Activated effector memory CD4-positive, alpha-beta T cell treated with anti-CD3 and anti-CD28 coated beads, Interleukin-2, amount 50 U/mL, for 16 hours (primary cell): ENCODE data around the gene BMPR1A.
"Not testable (repeated sequence)": the region's sequence is repeated elsewhere in the genome, so short reads cannot be mapped to it uniquely, and the experiment has no call there.

Source experiments
- DNase-seq: peaks from one replicate; pipeline ENCODE4 v3.0.0-alpha.2; 2020

The BMPR1A gene

DNA sequence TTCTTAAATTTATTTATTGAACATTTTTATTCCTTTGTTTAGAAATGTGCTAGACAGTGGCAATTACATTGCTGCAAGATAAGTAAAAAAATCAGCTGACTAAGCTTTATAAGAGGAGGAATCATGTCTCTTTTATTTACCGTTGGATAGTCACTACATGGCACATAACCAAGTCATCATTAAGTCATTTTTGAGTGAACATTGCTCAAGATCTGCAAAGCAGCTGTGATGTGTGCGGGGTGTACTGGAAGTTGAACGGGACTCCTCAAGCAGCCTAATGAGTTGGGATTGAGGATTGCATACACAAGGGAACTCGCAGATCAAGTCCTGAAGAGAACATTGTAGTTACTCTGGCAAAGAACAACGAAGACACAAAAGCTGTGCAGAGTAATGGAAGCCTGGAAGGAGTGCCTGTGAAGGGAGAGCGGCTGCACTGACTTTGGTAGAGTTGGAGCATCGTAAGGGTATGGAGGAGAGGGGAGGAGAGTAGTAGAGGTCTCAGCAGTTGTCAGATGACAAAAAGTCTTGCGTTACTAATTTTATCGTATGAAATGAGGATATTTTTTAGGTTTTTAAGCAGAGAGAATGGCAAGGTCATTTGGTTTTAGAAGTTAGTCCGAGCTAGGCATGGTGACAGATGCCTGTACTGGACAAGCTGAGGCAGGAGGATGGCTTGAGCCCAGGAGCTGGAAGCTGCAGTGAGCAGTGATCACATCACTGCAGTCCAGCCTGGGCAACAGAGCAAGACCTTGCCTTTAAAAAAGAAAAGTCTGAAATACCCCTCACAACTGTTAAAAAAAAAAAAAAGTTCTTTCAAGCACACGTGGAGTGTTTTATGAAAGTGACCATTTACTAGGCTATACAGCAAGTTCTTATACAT lies 95.1 kb downstream of the BMPR1A start:
- DNase-seq: no peak

GRCh38 chr10:86853582-86853981 lies 97.2 kb downstream of the BMPR1A start:
- DNase-seq: not testable (repeated sequence)

DNA sequence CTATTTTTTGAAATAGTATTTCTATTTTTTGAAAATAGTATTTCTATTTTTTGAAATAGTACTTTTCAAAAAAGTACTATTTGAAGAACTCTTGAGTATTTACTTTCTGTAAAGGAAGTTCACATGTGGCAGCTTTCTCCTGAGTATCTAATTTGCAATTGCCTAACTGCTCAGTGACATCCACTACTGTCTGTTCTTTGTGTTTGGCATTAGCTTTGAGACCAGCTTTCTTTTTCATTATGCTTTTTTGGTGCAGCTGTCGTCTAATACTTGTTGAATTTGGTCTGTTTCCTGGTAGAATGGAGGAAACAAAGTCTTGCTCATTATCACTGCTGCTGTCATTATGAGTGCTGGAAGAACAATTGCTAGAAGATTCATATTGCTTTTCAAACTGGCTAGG lies 99.1 kb downstream of the BMPR1A start:
- DNase-seq: no peak

- no peak for DNase-seq
Observed at GRCh38 chr10:86856156-86856555, 99.7 kb downstream of the BMPR1A start.

DNA sequence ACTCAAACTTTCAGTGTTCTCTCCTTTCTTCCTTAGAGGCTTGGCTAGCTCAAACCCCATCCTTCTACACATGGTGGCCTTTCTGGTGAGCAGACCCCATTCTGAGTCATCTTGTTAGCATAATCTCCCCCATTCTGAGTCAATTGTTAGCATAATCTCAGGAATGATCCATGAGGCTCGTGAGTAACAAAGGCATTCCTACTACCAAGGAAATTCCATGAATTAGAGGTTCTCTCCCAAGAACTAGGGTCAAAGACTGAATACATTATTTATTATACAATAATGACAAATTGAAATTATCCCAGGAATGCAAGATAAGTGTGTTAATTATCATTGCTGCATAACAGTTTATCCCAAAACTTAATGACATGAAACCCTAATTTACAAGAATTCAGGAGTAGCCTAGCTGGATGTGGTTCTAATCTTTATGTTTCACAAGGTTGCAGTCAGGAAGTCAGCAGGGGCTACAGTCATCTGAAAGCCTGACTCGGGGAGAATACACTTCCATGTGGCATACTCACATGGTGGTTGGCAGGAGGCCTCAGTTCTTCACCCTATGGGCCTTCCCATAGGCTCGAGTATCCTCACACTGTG lies 100.8 kb downstream of the BMPR1A start:
- no peak for DNase-seq

DNA sequence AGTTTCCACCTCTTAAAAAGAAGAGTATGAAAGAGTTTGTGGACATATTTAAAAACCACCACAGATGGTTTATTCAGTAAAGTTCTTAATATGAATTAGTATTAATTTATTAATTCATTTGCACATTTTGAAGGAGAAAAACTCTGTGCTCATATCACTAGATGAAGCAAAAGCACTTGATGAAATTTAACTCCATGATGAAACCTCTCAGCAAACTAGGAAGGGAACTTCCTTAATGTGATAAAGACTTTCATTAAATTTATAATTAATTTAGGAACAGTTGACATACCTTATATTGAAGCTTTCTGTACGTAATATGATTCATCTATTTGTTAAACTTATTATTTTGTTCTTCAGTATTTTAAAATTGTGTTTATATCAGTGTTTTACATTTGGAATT lies 101.6 kb downstream of the BMPR1A start:
- no peak for DNase-seq

GRCh38 chr10:86861351-86861750 lies 104.9 kb downstream of the BMPR1A start:
- no peak for DNase-seq

DNA sequence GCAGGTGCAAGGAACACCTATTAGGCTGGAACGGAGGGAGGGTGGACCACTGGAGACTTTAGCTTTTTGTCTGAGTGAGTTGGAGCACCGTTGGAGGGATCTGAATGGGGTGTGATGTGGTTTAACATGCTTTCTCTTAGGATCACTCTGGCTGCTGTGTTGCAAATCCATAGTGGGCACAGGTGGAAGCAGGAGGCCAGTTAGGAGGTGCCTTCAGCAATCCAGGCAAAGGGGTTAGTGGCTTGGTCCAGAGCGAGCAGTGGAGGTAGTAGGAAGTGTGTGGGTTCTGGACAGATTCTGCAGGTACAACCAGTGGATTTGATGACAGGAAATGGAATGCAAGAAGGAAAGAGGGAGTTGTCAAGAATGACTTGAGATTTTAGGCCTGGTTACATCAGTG lies 106.0 kb downstream of the BMPR1A start:
- DNase-seq: no peak

- DNase-seq: no peak
Observed at GRCh38 chr10:86862786-86863483, 106.5 kb downstream of the BMPR1A start.

- DNase-seq: no peak
Observed at GRCh38 chr10:86863484-86863842, 107.0 kb downstream of the BMPR1A start.

DNA sequence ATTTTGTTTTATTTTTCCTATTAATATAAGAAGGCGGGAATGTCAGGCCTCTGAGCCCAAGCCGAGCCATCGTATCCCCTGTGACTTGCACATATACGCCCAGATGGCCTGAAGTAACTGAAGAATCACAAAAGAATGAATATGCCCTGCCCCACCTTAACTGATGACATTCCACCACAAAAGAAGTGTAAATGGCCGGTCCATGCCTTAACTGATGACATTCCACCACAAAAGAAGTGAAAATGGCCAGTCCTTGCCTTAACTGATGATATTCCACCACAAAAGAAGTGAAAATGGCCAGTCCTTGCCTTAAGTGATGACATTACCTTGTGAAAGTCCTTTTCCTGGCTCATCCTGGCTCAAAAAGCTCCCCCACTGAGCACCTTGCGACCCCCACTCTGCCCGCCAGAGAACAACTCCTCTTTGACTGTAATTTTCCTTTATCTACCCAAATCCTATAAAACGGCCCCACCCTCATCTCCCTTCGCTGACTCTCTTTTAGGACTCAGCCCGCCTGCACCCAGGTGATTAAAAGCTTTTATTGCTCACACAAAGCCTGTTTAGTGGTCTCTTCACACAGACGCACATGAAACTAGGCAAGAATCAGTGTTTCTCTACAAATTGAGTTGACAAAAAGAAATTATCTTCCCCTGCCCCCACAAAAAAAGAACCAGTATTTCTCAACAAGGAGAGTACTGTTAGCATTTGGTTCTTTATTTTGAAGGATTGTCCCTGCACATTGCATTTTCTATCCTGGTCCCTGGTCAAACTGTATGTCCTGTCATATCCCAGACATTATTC lies 108.8 kb downstream of the BMPR1A start:
- not testable (repeated sequence) for DNase-seq

DNA sequence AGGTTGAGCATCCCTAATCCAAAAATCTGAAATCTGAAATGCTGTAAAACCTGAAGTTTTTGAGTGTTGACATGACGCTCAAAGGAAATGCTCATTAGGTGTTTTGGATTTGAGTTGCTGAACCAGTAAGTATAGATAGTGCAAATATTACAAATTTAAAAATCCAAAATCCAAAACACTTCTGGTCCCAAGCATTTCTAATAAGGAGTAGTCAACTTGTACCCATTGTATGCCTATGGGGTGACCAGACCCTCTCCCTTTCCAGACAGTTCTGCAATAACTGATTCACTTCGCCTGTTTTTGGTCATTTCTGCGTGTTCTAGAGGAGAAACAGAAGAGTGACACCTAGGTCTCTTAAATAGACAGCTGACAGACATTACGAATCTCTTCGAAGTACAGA lies 110.7 kb downstream of the BMPR1A start:
- no peak for DNase-seq

DNA sequence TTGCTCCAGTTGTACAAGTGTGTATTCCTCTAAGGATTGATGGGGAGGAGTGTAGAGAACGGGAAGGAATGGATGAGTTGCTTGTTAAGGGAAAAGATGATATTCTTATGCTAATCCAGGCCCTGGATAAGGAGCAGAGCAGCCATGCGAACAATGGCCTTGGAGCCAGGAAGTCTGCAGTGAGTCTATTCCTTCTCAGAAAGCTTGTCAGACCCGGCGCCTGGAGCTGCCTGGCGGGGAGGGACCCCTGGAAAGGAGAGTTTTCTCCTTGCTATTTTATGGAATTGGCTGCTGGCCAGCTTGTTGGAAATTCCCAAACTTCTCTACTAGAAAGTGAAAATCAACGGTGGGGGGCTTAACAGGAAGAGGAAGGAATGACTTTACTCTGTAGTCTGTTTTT lies 111.9 kb downstream of the BMPR1A start:
- no peak for DNase-seq

GRCh38 chr10:86870679-86871078 lies 114.3 kb downstream of the BMPR1A start:
- DNase-seq: no peak

DNA sequence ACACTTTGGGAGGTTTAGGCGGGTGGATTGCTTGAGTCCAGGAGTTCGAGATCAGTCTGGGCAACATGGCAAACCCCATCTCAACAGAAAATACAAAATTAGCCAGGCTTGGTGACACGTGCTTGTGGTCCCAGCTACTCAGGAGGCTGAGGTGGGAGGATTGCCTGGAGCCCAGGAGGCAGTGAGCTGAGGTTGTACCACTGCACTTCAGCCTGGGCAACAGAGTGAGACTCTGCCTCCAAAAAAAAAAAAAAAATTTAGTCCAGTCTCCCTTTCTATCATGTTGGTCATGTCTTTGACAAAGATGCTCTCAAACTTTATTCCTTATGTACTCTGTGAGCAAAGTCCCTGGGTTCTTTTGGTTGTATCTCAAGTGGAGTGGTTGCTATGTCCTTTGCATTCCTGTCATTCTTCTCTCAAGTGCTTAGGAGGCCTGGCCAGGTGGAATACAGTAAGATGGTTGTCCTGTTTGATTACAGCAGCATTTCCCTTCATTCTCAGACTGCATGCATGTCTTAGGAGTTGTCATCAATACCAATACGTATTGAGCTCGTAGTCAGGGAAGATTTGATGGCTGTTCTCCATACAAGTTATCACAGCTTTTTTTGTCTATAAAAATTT lies 115.3 kb downstream of the BMPR1A start:
- no peak for DNase-seq

DNA sequence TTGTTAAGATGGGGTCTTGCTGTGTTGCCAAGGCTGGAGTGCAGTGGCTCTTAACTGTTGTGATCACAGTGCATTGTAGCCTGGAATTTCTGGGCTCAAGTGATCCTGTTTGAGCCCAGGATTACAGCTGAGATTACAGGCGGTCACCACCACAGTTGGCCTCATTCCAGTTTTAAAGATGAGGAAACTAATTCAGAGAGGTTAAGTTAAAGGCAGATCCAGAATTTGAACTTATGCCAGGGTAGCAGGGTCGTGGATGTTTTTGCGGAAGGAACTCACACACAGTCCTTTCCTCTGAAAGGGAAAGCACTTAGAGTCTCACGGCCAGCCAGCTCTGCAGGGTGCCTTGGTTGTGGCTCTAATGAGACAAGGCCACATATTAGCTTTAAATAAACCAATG lies 116.3 kb downstream of the BMPR1A start:
- no peak for DNase-seq

DNA sequence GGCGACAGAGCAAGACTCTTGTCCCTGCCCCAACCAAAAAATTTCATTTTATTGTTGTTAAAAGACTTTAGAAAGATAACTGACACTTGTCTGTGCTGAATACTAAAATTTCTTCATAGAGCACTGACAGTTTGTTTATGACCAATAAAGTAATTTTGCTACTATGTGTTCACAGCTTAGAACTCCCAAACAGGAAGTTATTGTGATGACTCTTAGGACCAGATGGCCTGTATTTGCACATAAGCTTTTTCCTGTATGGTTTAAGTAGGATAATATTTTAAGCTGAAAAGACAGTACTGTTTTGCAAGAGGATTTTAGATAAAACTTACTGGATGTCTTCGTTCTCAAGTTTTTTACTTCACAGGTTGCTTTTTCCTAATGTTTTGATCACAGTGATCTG lies 120.3 kb downstream of the BMPR1A start:
- DNase-seq: no peak

DNA sequence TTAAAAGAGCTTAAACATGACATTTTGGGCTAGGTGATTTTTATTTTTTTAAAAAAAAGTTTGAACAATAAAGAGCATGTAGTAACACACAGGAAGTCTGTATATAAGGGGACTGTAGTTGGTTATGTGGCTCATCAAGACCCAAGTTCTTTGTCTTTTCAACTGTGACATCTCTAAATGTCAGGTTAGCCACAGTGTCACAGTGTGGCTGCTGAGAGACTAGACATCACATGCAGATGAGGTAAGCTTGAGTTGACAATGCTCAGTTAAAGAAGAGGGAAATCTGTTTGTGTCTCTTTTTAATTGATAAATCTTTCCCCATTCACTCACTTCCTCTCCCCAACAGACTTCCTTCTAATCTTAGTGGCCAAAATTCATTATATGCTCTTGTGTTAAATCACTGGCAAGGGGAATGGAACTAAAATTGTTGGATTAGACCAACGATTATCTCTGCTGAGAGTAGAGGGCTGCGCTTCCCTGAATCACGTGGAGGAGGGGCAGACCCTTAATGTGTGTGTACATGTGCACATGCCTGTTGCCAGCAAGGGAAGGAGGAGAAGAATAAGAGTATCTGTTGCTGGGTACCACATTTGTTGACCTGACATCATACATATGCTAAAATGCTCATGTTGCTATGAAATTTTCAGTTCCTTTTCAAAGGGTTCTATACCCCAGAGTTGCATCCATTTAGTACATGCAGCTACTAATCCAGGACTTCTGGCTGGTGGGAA lies 122.7 kb downstream of the BMPR1A start:
- DNase-seq: no peak

GRCh38 chr10:86880971-86881370 lies 124.6 kb downstream of the BMPR1A start:
- no peak for DNase-seq

- no peak for DNase-seq
Observed at GRCh38 chr10:86888585-86889381, 132.4 kb downstream of the BMPR1A start.

DNA sequence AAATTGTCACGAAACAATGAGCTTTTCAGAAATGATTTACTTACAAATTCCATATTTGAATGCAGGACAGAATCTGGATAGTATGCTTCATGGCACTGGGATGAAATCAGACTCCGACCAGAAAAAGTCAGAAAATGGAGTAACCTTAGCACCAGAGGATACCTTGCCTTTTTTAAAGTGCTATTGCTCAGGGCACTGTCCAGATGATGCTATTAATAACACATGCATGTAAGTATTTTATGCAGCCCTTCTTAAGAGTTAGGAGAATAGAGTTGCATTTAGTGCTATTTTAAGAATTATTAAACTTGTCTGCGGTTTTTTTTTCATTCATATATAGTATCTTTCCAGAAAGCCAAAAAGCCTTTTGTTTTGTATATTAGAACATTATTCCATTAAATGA lies 133.6 kb downstream of the BMPR1A start:
- DNase-seq: no peak
